Tongue (tissue), 2 donors: Measurements from ENCODE around the gene RAB3A. TPM values are rescaled to one million over a fixed set of nuclear protein-coding genes. Genes with fewer than 3 reads are reported as not detected.
"Not testable (repeated sequence)": the region's sequence is repeated elsewhere in the genome, so short reads cannot be mapped to it uniquely, and the experiment has no call there.

Source experiments
- DNase-seq: peaks from one replicate; pipeline ENCODE4 v3.0.0-alpha.2; 2015
- total RNA-seq: library from RNA; depleted of rRNA; stranded (reverse); fragments of >200 nt; gene quantifications from one replicate; pipeline ENCODE4 v1.2.3, GENCODE V29; 2014

Gene RAB3A
- total RNA-seq, 1 donor from 2014 or later, result 2.1 TPM

GRCh38 chr19:18167975-18168645 lies 35.7 kb downstream of the RAB3A start:
- DNase-seq, result no peak

GRCh38 chr19:18167011-18167410 lies 36.8 kb downstream of the RAB3A start:
- DNase-seq, result no peak

GRCh38 chr19:18165794-18166544 lies 37.9 kb downstream of the RAB3A start:
- DNase-seq, result no peak

GRCh38 chr19:18164072-18164471 lies 39.8 kb downstream of the RAB3A start:
- no peak for DNase-seq

GRCh38 chr19:18161636-18162002 lies 42.2 kb downstream of the RAB3A start:
- no peak for DNase-seq

GRCh38 chr19:18160971-18161635 lies 42.7 kb downstream of the RAB3A start:
- DNase-seq, result peak; percentile 83

- no peak for DNase-seq
Observed at GRCh38 chr19:18160493-18160970, 43.3 kb downstream of the RAB3A start.

- DNase-seq, result no peak
Observed at GRCh38 chr19:18159810-18160209, 44.0 kb downstream of the RAB3A start.

- DNase-seq, result not testable (repeated sequence)
Observed at GRCh38 chr19:18159059-18159616, 44.7 kb downstream of the RAB3A start.

GRCh38 chr19:18158467-18158866 lies 45.4 kb downstream of the RAB3A start:
- no peak for DNase-seq

- peak; percentile 96 for DNase-seq
Observed at GRCh38 chr19:18157465-18158063, 46.3 kb downstream of the RAB3A start.

- peak; percentile 98 for DNase-seq
Observed at GRCh38 chr19:18156841-18157464, 46.9 kb downstream of the RAB3A start.

- no peak for DNase-seq
Observed at GRCh38 chr19:18156268-18156667, 47.6 kb downstream of the RAB3A start.

GRCh38 chr19:18155095-18156087 lies 48.5 kb downstream of the RAB3A start:
- no peak for DNase-seq

- no peak for DNase-seq
Observed at GRCh38 chr19:18153556-18154134, 50.2 kb downstream of the RAB3A start.

- peak; percentile 100 for DNase-seq
Observed at GRCh38 chr19:18152817-18153555, 50.9 kb downstream of the RAB3A start, which contains the start of gene PIK3R2. Gene PIK3R2 (plus strand): TSS chr19:18153163. CDS start chr19:18155880, 2,717 bp downstream.

GRCh38 chr19:18152442-18152816 lies 51.4 kb downstream of the RAB3A start:
- DNase-seq, result peak; percentile 98

GRCh38 chr19:18150776-18151624 lies 52.8 kb downstream of the RAB3A start:
- no peak for DNase-seq
